ENCODE measurements around the gene SUGP1. TPM values are rescaled to one million over a fixed set of nuclear protein-coding genes. Genes with fewer than 3 reads are reported as not detected.

The SUGP1 gene
- total and polyA plus RNA-seq, 5 experiments from 2014 or later, result 24.7 to 97.9 (median 42.2) TPM

- POLR2A ChIA-PET, result interaction anchor here (0.6 kb wide), 1 partner anchor 11 kb away, joined by 3 read pairs; no protein-coding TSS in a partner anchor
- ATAC-seq (no peak), DNase-seq (no peak)
- Mint-ChIP-seq H3K9me3 (no peaks in the 10 kb centered on the region), H3K4me1 (peaks cover 0 to 16% (median 1%) of the 10 kb centered on the region in 4 donors), H3K4me3 (no peak overlapping the region), H3K27me3 (no peaks in the 10 kb centered on the region), H3K36me3 (peaks cover 0 to 62% (median 3%) of the 10 kb centered on the region in 3 donors), H3K27ac (peak overlapping the region in 1 of 10 donors; percentile 31)
Observed at GRCh38 chr19:19336597-19336996, 16.3 kb upstream of the SUGP1 start.

GRCh38 chr19:19335408-19336158, 15.3 kb upstream of the SUGP1 start:
- Mint-ChIP-seq H3K4me1 (peaks cover 0 to 16% (median 2%) of the 10 kb centered on the region in 4 donors), H3K9me3 (no peaks in the 10 kb centered on the region), H3K27ac (peak overlapping the region in 5 of 10 donors; percentile 17 to 94 (median 67)), H3K4me3 (no peak overlapping the region), H3K27me3 (no peaks in the 10 kb centered on the region), H3K36me3 (peaks cover 0 to 67% (median 3%) of the 10 kb centered on the region in 3 donors)
- DNase-seq, result no peak
- no peak for ATAC-seq
- POLR2A ChIA-PET, result no interaction called here

GRCh38 chr19:19334989-19335344, 14.7 kb upstream of the SUGP1 start:
- H3K27me3 Mint-ChIP-seq, result no peaks in the 10 kb centered on the region
- no peak overlapping the region for H3K4me3 Mint-ChIP-seq
- no peak for DNase-seq
- H3K9me3 Mint-ChIP-seq, result no peaks in the 10 kb centered on the region
- H3K27ac Mint-ChIP-seq, result peak overlapping the region in 4 of 10 donors; percentile 41 to 94 (median 68)
- no peak for ATAC-seq
- peaks cover 0 to 70% (median 3%) of the 10 kb centered on the region in 3 donors for H3K36me3 Mint-ChIP-seq
- POLR2A ChIA-PET, result no interaction called here
- H3K4me1 Mint-ChIP-seq, result peaks cover 0 to 16% (median 2%) of the 10 kb centered on the region in 4 donors

- POLR2A ChIA-PET, result interaction anchor here (1.3 to 1.6 kb wide), 2 partner anchors 10 to 17 kb away, joined by 4 to 5 read pairs; no protein-coding TSS in a partner anchor
Observed at GRCh38 chr19:19334063-19334988, 14.0 kb upstream of the SUGP1 start.

GRCh38 chr19:19329126-19329525, 8.8 kb upstream of the SUGP1 start:
- ATAC-seq, result no peak
- DNase-seq, result no peak
- no peaks in the 10 kb centered on the region for H3K27me3 Mint-ChIP-seq
- H3K4me1 Mint-ChIP-seq, result peaks cover 13 to 38% (median 37%) of the 10 kb centered on the region in 4 donors
- peak overlapping the region in 3 of 10 donors; percentile 0 to 25 (median 20) for H3K4me3 Mint-ChIP-seq
- POLR2A ChIA-PET, result interaction anchor here (1.1 kb wide), 1 partner anchor 9 kb away, joined by 3 read pairs; no protein-coding TSS in a partner anchor
- H3K36me3 Mint-ChIP-seq, result peaks cover 5 to 71% (median 10%) of the 10 kb centered on the region in 3 donors
- peak overlapping the region; percentile 12 to 87 (median 57) for H3K27ac Mint-ChIP-seq
- H3K9me3 Mint-ChIP-seq, result no peaks in the 10 kb centered on the region

More at GRCh38 chr19:19334063-19334988, 14.0 kb upstream of the SUGP1 start:
- Mint-ChIP-seq H3K36me3 (peaks cover 0 to 71% (median 3%) of the 10 kb centered on the region in 3 donors), H3K9me3 (no peaks in the 10 kb centered on the region), H3K4me3 (no peak overlapping the region), H3K27ac (peak overlapping the region in 2 of 10 donors; percentile 48 to 65), H3K27me3 (no peaks in the 10 kb centered on the region), H3K4me1 (peaks cover 2 to 18% (median 4%) of the 10 kb centered on the region in 4 donors)
- DNase-seq, result no peak
- ATAC-seq, result no peak

- H3K27ac Mint-ChIP-seq, result peak overlapping the region in 3 of 10 donors; percentile 54 to 69 (median 56)
- H3K9me3 Mint-ChIP-seq, result no peaks in the 10 kb centered on the region
- peak overlapping the region in 1 of 10 donors; percentile 41 for H3K4me3 Mint-ChIP-seq
- POLR2A ChIA-PET, result no interaction called here
- ATAC-seq, result no peak
- H3K36me3 Mint-ChIP-seq, result peaks cover 5 to 72% (median 10%) of the 10 kb centered on the region in 3 donors
- no peak for DNase-seq
- H3K4me1 Mint-ChIP-seq, result peaks cover 17 to 47% (median 42%) of the 10 kb centered on the region in 4 donors
- no peaks in the 10 kb centered on the region for H3K27me3 Mint-ChIP-seq
Observed at GRCh38 chr19:19327672-19328071, 7.4 kb upstream of the SUGP1 start.

GRCh38 chr19:19324059-19324770, 3.9 kb upstream of the SUGP1 start:
- Mint-ChIP-seq H3K4me3 (peak overlapping the region in 9 of 10 donors; percentile 0 to 71 (median 36)), H3K36me3 (peaks cover 5 to 46% (median 10%) of the 10 kb centered on the region in 3 donors), H3K27ac (peak overlapping the region; percentile 24 to 85 (median 62)), H3K27me3 (no peaks in the 10 kb centered on the region), H3K4me1 (peaks cover 18 to 66% (median 53%) of the 10 kb centered on the region in 4 donors), H3K9me3 (no peaks in the 10 kb centered on the region)
- POLR2A ChIA-PET, result interaction anchor here (1.7 kb wide), 1 partner anchor 9 kb away, joined by 5 read pairs; no protein-coding TSS in a partner anchor
- ATAC-seq (no peak), DNase-seq (no peak)

- Mint-ChIP-seq H3K27ac (peak overlapping the region; percentile 90 to 100 (median 100)), H3K4me1 (peaks cover 12 to 63% (median 53%) of the 10 kb centered on the region in 4 donors), H3K27me3 (no peaks in the 10 kb centered on the region), H3K4me3 (peak overlapping the region; percentile 88 to 100 (median 98)), H3K36me3 (peaks cover 5 to 30% (median 8%) of the 10 kb centered on the region in 3 donors), H3K9me3 (no peaks in the 10 kb centered on the region)
- DNase-seq (peak in 2 of 10 donors; percentile 4 to 9), ATAC-seq (no peak)
- POLR2A ChIA-PET, result interaction anchor here (0.6 to 1.3 kb wide), 9 partner anchors 64 to 280 kb away, joined by 3 to 6 read pairs (median 4); partner anchors contain the start of gene NR2C2AP
Observed at GRCh38 chr19:19321141-19321577, 850 bp upstream of the SUGP1 start.

- ATAC-seq, result no peak
Observed at GRCh38 chr19:19319732-19320360, 463 bp downstream of the SUGP1 start.

GRCh38 chr19:19316082-19316481, 4.2 kb downstream of the SUGP1 start:
- no peaks in the 10 kb centered on the region for H3K27me3 Mint-ChIP-seq
- ATAC-seq (no peak), DNase-seq (no peak)
- peak overlapping the region in 2 of 10 donors; percentile 25 to 71 for H3K27ac Mint-ChIP-seq
- H3K4me3 Mint-ChIP-seq, result peak overlapping the region in 1 of 10 donors; percentile 6
- no peaks in the 10 kb centered on the region for H3K9me3 Mint-ChIP-seq
- POLR2A ChIA-PET, result no interaction called here
- peaks cover 11 to 45% (median 31%) of the 10 kb centered on the region in 4 donors for H3K4me1 Mint-ChIP-seq
- H3K36me3 Mint-ChIP-seq, result peaks cover 0 to 48% (median 0%) of the 10 kb centered on the region in 3 donors

More at GRCh38 chr19:19319732-19320360, 463 bp downstream of the SUGP1 start:
- Mint-ChIP-seq H3K4me1 (peaks cover 16 to 59% (median 49%) of the 10 kb centered on the region in 4 donors), H3K27ac (peak overlapping the region; percentile 95 to 100 (median 100)), H3K9me3 (no peaks in the 10 kb centered on the region), H3K27me3 (no peaks in the 10 kb centered on the region), H3K36me3 (peaks cover 0 to 32% (median 0%) of the 10 kb centered on the region in 3 donors), H3K4me3 (peak overlapping the region; percentile 90 to 100 (median 98))
- POLR2A ChIA-PET, result interaction anchor here (1.3 to 1.5 kb wide), 2 partner anchors 66 to 86 kb away, joined by 3 to 4 read pairs; partner anchors contain the start of gene GATAD2A
- DNase-seq, result no peak

GRCh38 chr19:19315444-19315843, 4.9 kb downstream of the SUGP1 start:
- no peak for DNase-seq
- Mint-ChIP-seq H3K4me3 (no peak overlapping the region), H3K4me1 (peaks cover 11 to 45% (median 30%) of the 10 kb centered on the region in 4 donors), H3K36me3 (peaks cover 0 to 54% (median 0%) of the 10 kb centered on the region in 3 donors), H3K9me3 (no peaks in the 10 kb centered on the region), H3K27ac (peak overlapping the region in 3 of 10 donors; percentile 20 to 85 (median 76)), H3K27me3 (no peaks in the 10 kb centered on the region)
- POLR2A ChIA-PET, result no interaction called here
- no peak for ATAC-seq
